NT2/D1 (cell line): Measurements from ENCODE around the gene SLC28A1.

ENCODE experiments used
- DNase-seq: peaks from one replicate; pipeline ENCODE4 v3.0.0-alpha.2; 2011; ENCODE audit warnings: low read depth, low spot score
- H3K27me3 ChIP-seq: 2 replicates; pipeline ENCODE4 v1.6.0; 2011; ENCODE audit warnings: mild to moderate bottlenecking; ENCODE audit not compliant: insufficient read length, insufficient read depth
- H3K36me3 ChIP-seq: 2 replicates; pipeline ENCODE4 v1.6.1; 2011; ENCODE audit warnings: mild to moderate bottlenecking, low read length, mixed read lengths; ENCODE audit not compliant: insufficient read depth, insufficient read length
- H3K4me1 ChIP-seq: 2 replicates; pipeline ENCODE4 v1.5.1; 2011; ENCODE audit not compliant: insufficient read depth, insufficient read length
- H3K4me3 ChIP-seq: 2 replicates; pipeline ENCODE4 v1.5.1; 2011; ENCODE audit warnings: low read depth; ENCODE audit not compliant: insufficient read length
- H3K9ac ChIP-seq: 2 replicates; pipeline ENCODE4 v1.6.0; 2011; ENCODE audit warnings: low read depth; ENCODE audit not compliant: insufficient read length
- H3K9me3 ChIP-seq: 2 replicates; pipeline ENCODE4 v1.5.1; 2011; ENCODE audit warnings: mild to moderate bottlenecking, low read length; ENCODE audit not compliant: insufficient read depth
- SUZ12 ChIP-seq: IDR thresholded peaks from 2 replicates; pipeline ENCODE4 v1.6.1; 2011; ENCODE audit not compliant: insufficient read length, insufficient read depth; ENCODE audit errors: extremely low read depth
- YY1 ChIP-seq: IDR thresholded peaks from 2 replicates; pipeline ENCODE4 v1.6.1; 2011; ENCODE audit not compliant: insufficient read length, insufficient read depth
- ZNF274 ChIP-seq: IDR thresholded peaks from 2 replicates; pipeline ENCODE4 v1.6.1; 2011; ENCODE audit warnings: mild to moderate bottlenecking, low read depth, low read length

Gene SLC28A1

DNA sequence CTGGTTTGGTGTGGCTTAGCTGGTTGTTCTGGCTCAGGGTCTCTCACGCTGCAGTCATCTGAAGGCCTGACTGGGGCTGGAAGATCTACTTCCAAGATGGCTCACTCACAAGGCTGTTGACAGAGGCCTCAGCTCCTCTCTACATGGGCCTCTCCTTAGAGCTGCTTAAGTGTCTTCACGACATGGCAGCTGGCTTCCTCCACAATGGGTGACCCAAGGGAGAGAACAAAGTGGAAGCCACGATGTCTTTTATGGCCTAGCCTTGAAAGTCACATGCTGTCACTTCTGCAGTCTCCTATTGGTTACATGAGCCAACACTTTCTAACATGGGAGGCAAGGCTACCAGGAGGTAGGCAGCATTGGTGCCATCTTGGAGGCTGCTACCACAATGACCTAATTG lies 83.8 kb downstream of the SLC28A1 start:
- Histone ChIP-seq H3K9ac (no peak overlapping the region), H3K36me3 (no peaks in the 10 kb centered on the region), H3K9me3 (peaks cover 29% of the 10 kb centered on the region), H3K4me3 (no peak overlapping the region), H3K27me3 (no peaks in the 10 kb centered on the region), H3K4me1 (no peaks in the 10 kb centered on the region)
- DNase-seq: no peak
- no peak for TF ChIP-seq ZNF274
- no peak for TF ChIP-seq SUZ12
- TF ChIP-seq YY1: no peak

DNA sequence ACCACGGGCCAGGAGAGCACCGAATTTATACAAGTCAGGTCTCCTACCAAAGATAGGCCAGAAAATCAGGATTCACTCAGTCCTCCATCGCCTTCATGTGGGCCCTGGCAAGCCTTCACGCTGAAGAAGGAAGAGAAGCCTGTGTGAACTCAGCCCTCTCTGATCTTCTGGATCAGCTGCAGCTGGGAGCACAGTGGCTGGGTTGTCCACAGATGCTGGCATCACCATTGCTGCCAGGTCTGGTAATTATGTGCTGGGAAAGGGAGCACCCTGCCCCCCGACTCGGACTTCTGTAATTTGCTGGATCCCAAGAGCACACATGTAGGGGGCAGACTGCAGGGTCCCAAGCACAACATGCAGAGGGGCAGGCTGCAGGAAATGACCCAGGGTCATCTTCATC lies 84.8 kb downstream of the SLC28A1 start:
- no peak overlapping the region for H3K4me3 ChIP-seq
- no peaks in the 10 kb centered on the region for H3K4me1 ChIP-seq
- no peak for TF ChIP-seq SUZ12
- TF ChIP-seq ZNF274: no peak
- DNase-seq: no peak
- H3K27me3 ChIP-seq: no peaks in the 10 kb centered on the region
- no peaks in the 10 kb centered on the region for H3K36me3 ChIP-seq
- peaks cover 26% of the 10 kb centered on the region for H3K9me3 ChIP-seq
- no peak overlapping the region for H3K9ac ChIP-seq

DNA sequence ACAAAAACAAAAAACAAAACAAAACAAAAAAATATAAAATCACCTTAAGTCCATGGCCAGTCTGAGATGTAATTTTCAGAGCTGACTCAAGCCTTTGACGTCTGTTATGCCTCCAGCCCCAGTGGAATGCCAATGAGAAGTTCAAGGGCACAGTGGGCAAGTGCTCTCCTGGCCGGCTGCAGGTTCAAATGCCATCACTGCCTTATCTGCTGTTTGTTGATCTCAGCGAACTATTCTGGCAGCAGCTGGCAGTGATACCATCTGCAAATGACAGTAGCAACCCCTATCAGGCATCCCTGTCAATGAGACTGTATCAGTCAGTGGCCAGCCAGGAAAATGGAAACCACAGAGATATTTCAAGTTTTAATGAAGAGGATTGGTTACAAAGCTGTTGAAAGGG lies 86.4 kb downstream of the SLC28A1 start:
- peaks cover 10% of the 10 kb centered on the region for H3K9me3 ChIP-seq
- peaks cover 4% of the 10 kb centered on the region for H3K4me1 ChIP-seq
- no peaks in the 10 kb centered on the region for H3K36me3 ChIP-seq
- no peak overlapping the region for H3K9ac ChIP-seq
- TF ChIP-seq ZNF274: no peak
- TF ChIP-seq SUZ12: no peak
- no peak for DNase-seq
- no peaks in the 10 kb centered on the region for H3K27me3 ChIP-seq
- no peak overlapping the region for H3K4me3 ChIP-seq

DNA sequence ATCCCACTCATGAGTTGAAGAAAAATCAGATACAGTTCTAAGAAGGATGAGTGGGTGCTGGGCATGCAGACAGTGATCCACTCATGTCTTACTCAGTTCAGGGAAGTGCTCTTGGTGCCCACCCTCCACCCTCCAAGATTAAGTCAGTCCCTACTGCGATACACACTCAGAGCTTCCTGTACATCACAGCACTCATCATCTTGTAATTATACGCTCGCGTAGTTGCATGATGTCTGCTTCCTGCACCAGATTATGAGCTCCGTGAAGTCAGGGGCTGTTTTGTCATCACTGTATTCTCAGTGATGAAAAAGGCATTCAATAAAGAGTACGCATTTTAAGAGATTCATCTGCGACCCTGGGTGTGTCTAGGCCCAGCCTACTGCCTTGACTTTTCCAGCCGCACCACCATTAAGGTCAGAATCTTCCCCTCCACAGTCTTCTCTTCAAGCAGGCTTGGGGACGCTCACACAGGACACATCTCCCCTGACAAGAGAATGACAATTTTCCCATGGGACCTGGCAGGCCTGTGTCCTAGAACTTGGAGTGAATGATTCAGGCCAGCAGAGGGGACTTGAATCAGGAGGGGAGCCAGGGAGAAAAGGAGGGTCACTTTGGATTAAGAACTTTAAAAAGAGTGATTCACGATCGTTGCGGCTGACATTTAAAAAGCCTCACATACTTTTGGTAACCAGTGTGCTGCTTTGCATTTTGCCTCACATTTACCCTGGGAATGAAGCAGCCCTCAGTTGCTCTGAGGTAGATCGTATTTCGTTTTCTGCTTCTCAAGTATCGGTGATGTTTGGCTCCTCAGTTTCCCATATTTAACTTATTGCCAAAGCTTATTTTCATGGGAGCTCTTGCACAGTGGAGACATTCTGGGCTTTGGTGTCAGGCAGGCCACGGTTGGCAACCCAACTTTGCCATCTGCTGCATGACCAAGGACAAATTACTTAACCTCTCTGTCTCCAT lies 89.3 kb downstream of the SLC28A1 start:
- Histone ChIP-seq H3K9ac (no peak overlapping the region), H3K27me3 (peaks cover 18% of the 10 kb centered on the region), H3K4me1 (peaks cover 6% of the 10 kb centered on the region), H3K9me3 (no peaks in the 10 kb centered on the region), H3K36me3 (no peaks in the 10 kb centered on the region), H3K4me3 (no peak overlapping the region)
- DNase-seq: no peak
- no peak for TF ChIP-seq YY1
- no peak for TF ChIP-seq SUZ12
- TF ChIP-seq ZNF274: no peak

DNA sequence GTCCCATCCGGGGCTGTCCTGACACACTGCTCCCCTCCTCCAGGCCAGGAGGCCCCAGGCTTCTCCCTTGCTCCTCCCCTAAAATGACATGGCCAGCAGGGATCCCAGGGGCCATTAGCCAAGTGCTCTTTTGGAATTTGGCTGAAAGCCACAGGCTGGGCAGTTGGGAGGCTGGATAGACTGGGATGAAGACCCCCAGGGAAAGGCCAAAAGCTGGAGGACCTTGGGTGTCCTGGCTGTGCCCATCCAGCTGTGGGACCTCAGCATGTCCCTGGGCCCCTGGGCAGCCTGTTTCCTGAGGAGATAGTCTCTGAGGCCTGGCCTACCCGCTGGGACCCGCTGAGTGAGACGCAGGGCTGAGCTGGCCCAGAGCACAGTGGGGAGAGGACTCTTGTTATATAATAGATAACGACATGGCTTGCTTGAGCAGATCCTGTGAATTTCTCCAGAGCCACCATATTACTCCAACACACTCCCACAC lies 91.4 kb downstream of the SLC28A1 start:
- Histone ChIP-seq H3K4me3 (no peak overlapping the region), H3K27me3 (peaks cover 30% of the 10 kb centered on the region), H3K9me3 (no peaks in the 10 kb centered on the region), H3K36me3 (no peaks in the 10 kb centered on the region), H3K4me1 (peaks cover 11% of the 10 kb centered on the region), H3K9ac (no peak overlapping the region)
- TF ChIP-seq SUZ12: no peak
- TF ChIP-seq YY1: no peak
- no peak for TF ChIP-seq ZNF274
- no peak for DNase-seq

DNA sequence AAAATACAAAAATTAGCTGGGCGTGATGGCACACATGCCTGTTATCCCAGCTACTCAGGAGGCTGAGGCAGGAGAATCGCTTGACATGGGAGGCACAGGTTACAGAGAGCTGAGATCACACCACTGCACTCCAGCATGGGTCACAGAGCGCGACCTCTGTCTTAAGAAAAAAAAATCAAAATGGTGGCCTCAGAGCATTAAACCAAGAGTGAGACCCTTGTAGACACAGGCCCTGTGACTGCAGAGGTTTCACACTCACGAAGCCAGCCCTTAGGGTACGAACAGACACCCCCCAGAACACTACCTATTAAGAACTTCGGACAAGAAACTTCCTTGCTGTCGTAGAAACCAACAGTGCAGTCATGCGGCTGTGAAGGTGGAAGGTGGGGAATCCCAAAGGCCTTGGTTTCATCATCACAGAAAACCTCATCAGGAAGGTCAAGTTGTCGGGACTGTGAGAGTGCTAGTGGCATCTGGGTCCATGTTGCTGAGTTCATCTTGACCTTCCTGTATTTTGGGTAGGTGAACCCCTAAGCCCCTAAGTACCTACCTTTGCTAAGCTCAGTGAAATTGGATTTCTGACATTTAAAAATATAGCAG lies 92.4 kb downstream of the SLC28A1 start:
- no peaks in the 10 kb centered on the region for H3K9me3 ChIP-seq
- no peaks in the 10 kb centered on the region for H3K36me3 ChIP-seq
- H3K4me3 ChIP-seq: no peak overlapping the region
- no peak for TF ChIP-seq SUZ12
- no peak for TF ChIP-seq YY1
- no peak for TF ChIP-seq ZNF274
- H3K27me3 ChIP-seq: peaks cover 30% of the 10 kb centered on the region
- H3K4me1 ChIP-seq: peaks cover 11% of the 10 kb centered on the region
- no peak overlapping the region for H3K9ac ChIP-seq
- no peak for DNase-seq

DNA sequence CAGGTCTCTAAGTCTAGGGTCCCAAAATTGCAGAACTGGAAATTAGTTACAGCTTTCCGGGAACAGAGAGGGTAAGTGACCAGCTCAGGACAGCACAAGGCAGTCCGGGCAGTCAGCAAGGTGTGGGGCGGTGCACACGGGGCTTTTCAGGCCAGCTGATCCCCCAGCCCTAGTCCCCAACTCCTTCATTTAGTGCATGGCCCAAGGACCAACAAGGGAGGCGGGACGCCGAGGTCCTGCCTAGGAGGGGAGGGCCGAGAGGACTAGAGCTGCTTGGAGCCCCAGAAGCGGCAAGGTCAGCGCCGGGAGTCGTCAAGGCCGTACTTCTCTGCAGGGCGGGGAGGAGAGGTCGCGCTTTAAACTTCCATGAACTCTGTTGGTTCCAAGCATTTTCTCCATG lies 95.2 kb downstream of the SLC28A1 start:
- TF ChIP-seq SUZ12: no peak
- TF ChIP-seq ZNF274: no peak
- TF ChIP-seq YY1: no peak
- H3K4me3 ChIP-seq: peak overlapping the region; percentile 81
- no peaks in the 10 kb centered on the region for H3K36me3 ChIP-seq
- DNase-seq: no peak
- peaks cover 11% of the 10 kb centered on the region for H3K4me1 ChIP-seq
- H3K9ac ChIP-seq: peak overlapping the region; percentile 86
- no peaks in the 10 kb centered on the region for H3K9me3 ChIP-seq
- H3K27me3 ChIP-seq: peaks cover 50% of the 10 kb centered on the region
